Sigmoid colon (tissue), 4 donors: ENCODE data around the gene SIX5.

Source experiments
- CTCF ChIP-seq, 4 experiments: fragments of 450-650 bp in 3 of 4; fragments of 200-600 bp in 1 of 4; IDR thresholded peaks; one replicate each; pipeline ENCODE4 v1.5.1; 2016 to 2019; ENCODE audit warnings: antibody characterized with exemption in 4 of 4, mild to moderate bottlenecking in 3 of 4, moderate library complexity in 2 of 4
- POLR2A ChIP-seq, 2 donors: fragments of 450-650 bp; IDR thresholded peaks; one replicate each; pipeline ENCODE4 v1.6.1; 2016; ENCODE audit warnings: antibody characterized with exemption in 2 of 2, mild to moderate bottlenecking in 2 of 2, moderate library complexity in 2 of 2
- POLR2AphosphoS5 ChIP-seq, 4 donors: sonication (generic); formaldehyde crosslinking; IDR thresholded peaks; one replicate each; pipeline ENCODE4 v1.6.1; 2017; ENCODE audit warnings: antibody characterized with exemption in 4 of 4

- no peak for TF ChIP-seq POLR2A (IDR thresholded peaks at IDR 0.05)
- no peak for TF ChIP-seq CTCF (IDR thresholded peaks at IDR 0.05)
- no peak for TF ChIP-seq POLR2AphosphoS5 (IDR thresholded peaks at IDR 0.05)
Observed at GRCh38 chr19:45786533-45786894, 17.5 kb upstream of the SIX5 start.
